Neutrophil (primary cell): ENCODE results near the gene LY86.

Experiments used
- H3K27ac ChIP-seq: fragments of 200-600 bp; sonication (generic); 2 replicates; pipeline ENCODE4 v1.5.1; 2016; ENCODE audit warnings: mild to moderate bottlenecking, moderate library complexity
- H3K27me3 ChIP-seq: fragments of 200-600 bp; sonication (generic); 2 replicates; pipeline ENCODE4 v1.6.0; 2016; ENCODE audit warnings: mild to moderate bottlenecking
- H3K36me3 ChIP-seq: fragments of 200-600 bp; sonication (generic); 2 replicates; pipeline ENCODE4 v1.5.1; 2017
- H3K4me1 ChIP-seq, 2 experiments: fragments of 200-600 bp in 1 of 2; sonication (generic) in 1 of 2; 1 replicate in 1 of 2; 2 replicates in 1 of 2; pipeline versions ENCODE4 v1.5.1 to v1.6.1; 2013 to 2016; ENCODE audit warnings: low read depth in 1 of 2, low read length in 1 of 2, mild to moderate bottlenecking in 1 of 2, moderate library complexity in 1 of 2; ENCODE audit not compliant: control insufficient read depth in 1 of 2, insufficient read depth in 1 of 2
- H3K4me3 ChIP-seq, 2 experiments: fragments of 200-600 bp in 1 of 2; sonication (generic) in 1 of 2; 1 replicate in 1 of 2; 2 replicates in 1 of 2; pipeline ENCODE4 v1.5.1; 2013 to 2016; ENCODE audit warnings: low read depth in 1 of 2, low read length in 1 of 2, mild to moderate bottlenecking in 1 of 2, moderate library complexity in 1 of 2
- H3K9me3 ChIP-seq: fragments of 200-600 bp; sonication (generic); 2 replicates; pipeline ENCODE4 v1.5.1; 2016
- CTCF ChIP-seq: fragments of 200-600 bp; sonication (generic); IDR thresholded peaks from 2 replicates; pipeline ENCODE4 v1.5.1; 2016; ENCODE audit warnings: antibody characterized with exemption

LY86 gene

DNA sequence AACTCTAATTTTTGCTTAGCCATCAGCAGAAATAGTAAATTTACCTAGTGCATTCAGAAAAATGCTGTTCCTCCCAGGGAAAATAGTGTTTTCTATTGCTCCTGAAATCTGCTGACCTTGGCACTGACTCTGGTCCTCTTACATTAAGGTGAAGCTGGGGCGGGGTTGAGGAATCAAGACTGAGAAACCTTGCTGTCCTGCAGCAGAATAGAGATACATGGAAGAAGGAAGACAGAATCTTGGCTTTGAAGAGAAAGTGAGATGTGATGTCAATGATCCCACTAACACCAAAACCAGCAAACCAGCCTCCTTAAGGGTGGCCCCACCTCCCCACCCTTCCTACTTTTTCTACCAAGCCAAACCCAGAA, 840 bp upstream of the LY86 start:
- H3K27ac ChIP-seq = no peak overlapping the region
- no peak for TF ChIP-seq CTCF
- peaks cover 21 to 22% of the 10 kb centered on the region in 2 experiments for H3K4me1 ChIP-seq

DNA sequence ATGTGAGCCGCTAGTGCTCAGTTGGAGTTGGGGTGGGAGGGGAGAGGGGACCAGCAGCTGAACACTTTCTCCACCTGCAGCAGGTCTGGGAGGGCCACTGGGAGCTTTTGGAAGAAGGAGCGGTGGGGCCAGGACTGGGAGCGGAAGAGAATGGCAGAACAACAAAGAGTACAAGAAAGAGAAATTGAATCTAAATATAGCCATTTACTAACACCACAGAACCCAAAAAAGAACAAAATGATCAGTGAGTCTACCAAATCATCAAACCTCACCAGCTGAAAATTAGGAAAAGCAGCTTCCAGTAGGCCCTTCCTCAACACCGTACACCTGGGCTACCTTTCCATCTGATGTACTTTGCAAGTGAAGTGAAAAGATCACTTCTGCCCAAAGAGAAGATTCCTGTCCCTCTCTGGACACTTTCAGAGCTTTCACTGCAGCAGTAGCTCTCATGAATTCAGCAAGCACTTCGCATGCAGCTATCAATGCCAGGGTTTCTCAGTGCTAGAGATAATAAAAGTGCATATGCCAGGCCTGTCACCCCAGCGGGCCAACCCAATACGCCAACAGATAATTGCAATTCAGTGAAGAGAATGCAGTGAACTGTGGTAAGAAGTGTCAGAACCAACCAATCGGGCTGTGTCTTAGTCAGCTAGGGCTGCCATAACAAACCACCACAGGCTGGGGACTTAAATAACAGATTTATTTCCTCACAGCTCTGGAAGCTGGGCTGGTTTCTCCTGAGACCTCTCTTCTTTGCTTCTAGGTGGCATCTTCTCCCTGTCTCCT, 597 bp downstream of the LY86 start:
- Histone ChIP-seq H3K27ac (no peak overlapping the region), H3K4me1 (peaks cover 33% of the 10 kb centered on the region in 2 experiments), H3K9me3 (no peaks in the 10 kb centered on the region), H3K4me3 (no peak overlapping the region), H3K27me3 (no peaks in the 10 kb centered on the region), H3K36me3 (no peaks in the 10 kb centered on the region)
- no peak for TF ChIP-seq CTCF

More for the DNA sequence above, 840 bp upstream of the LY86 start:
- Histone ChIP-seq H3K9me3 (no peaks in the 10 kb centered on the region), H3K4me3 (no peak overlapping the region), H3K36me3 (no peaks in the 10 kb centered on the region), H3K27me3 (no peaks in the 10 kb centered on the region)

- no peaks in the 10 kb centered on the region for H3K27me3 ChIP-seq
- peaks cover 33% of the 10 kb centered on the region in 2 experiments for H3K4me1 ChIP-seq
- H3K27ac ChIP-seq = no peak overlapping the region
- TF ChIP-seq CTCF = no peak
- H3K4me3 ChIP-seq = no peak overlapping the region
- H3K9me3 ChIP-seq = no peaks in the 10 kb centered on the region
- H3K36me3 ChIP-seq = no peaks in the 10 kb centered on the region
These were observed 2.0 kb downstream of the LY86 start for GRCh38 chr6:6590530-6590929.

- peak overlapping the region; percentile 35 to 39 for H3K4me3 ChIP-seq
- no peaks in the 10 kb centered on the region for H3K9me3 ChIP-seq
- H3K27me3 ChIP-seq = no peaks in the 10 kb centered on the region
- peak overlapping the region; percentile 90 for H3K27ac ChIP-seq
- peaks cover 33% of the 10 kb centered on the region in 2 experiments for H3K4me1 ChIP-seq
- no peak for TF ChIP-seq CTCF
- no peaks in the 10 kb centered on the region for H3K36me3 ChIP-seq
These were observed 3.4 kb downstream of the LY86 start for GRCh38 chr6:6591778-6592465.

GRCh38 chr6:6592826-6593475, 4.4 kb downstream of the LY86 start:
- TF ChIP-seq CTCF = no peak
- Histone ChIP-seq H3K4me1 (peaks cover 33% of the 10 kb centered on the region in 2 experiments), H3K36me3 (no peaks in the 10 kb centered on the region), H3K27me3 (no peaks in the 10 kb centered on the region), H3K9me3 (no peaks in the 10 kb centered on the region), H3K4me3 (no peak overlapping the region), H3K27ac (peak overlapping the region; percentile 90)
